ENCODE results near the gene ZSCAN16.

Gene ZSCAN16

DNA sequence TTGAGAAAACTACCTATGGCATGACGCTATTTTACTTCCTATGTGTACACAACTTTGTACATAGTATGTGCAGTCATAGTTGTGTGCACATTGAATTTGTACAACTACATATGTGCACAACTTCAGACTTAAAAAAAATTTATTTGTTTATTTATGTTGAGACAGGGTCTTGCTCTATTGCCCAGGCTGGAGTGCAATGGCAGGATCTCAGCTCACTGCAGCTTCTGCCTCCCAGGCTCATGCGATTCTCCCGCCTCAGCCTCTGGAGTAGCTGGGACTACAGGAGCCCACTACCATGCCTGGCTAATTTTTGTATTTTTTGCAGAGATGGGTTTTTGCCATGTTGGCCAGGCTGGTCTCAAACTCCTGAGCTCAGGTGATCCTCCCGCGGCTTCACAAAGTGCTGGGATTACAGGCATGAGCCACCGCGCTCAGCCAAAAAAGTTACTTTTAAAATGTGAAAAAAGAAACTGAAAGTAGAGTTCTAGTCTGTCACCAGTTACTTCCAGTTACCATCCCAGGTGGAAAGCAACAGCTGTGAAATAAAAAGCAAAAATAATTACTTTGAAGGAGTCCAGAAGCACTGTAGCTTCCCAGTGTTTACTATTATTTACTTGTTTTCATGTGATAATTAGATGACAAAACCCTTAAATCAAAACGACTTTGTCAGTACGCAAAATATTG is 15.6 kb downstream of the ZSCAN16 start:
- H3K9me3 Mint-ChIP-seq, result no peaks in the 10 kb centered on the region
- peak overlapping the region; percentile 42 for H3K27ac Mint-ChIP-seq
- H3K4me3 Mint-ChIP-seq, result peak overlapping the region; percentile 70 to 79
- H3K27me3 Mint-ChIP-seq, result no peaks in the 10 kb centered on the region
- DNase-seq (no peak), ATAC-seq (replicated peaks) (no peak)
- H3K4me1 Mint-ChIP-seq, result peaks cover 27 to 54% of the 10 kb centered on the region in 2 donors
- peaks cover 11 to 15% of the 10 kb centered on the region in 2 donors for H3K36me3 Mint-ChIP-seq

DNA sequence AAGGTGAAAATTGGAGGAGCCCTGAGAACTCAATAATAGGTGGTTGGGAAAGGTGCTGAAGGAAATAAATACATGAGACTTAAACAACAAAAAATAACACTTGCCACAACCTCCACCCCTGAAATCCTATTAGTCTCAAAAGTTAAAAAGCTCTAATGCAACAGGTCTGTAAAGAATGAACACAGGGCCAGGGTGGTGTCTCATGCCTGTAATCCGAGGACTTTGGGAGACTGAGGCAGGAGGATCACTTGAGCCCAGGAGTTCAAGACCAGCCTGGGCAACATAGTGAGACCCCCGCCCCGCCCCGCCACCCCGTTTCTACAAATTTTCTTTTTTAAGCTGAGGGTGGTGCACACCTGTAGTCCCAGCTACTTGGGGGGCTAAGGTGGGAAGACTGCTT is 16.2 kb downstream of the ZSCAN16 start:
- DNase-seq, result no peak
- H3K9me3 Mint-ChIP-seq, result no peaks in the 10 kb centered on the region
- peak overlapping the region; percentile 42 for H3K27ac Mint-ChIP-seq
- H3K4me1 Mint-ChIP-seq, result peaks cover 24 to 48% of the 10 kb centered on the region in 2 donors
- no peaks in the 10 kb centered on the region for H3K27me3 Mint-ChIP-seq
- no peak for ATAC-seq (replicated peaks)
- H3K4me3 Mint-ChIP-seq, result peak overlapping the region; percentile 79 to 98
- H3K36me3 Mint-ChIP-seq, result peaks cover 17 to 18% of the 10 kb centered on the region in 2 donors

GRCh38 chr6:28141500-28142329 is 17.3 kb downstream of the ZSCAN16 start, which contains the start of gene ZKSCAN8:
Gene ZKSCAN8, plus strand, starts transcription at chr6:28141883. Its CDS starts 6,525 bp downstream, at chr6:28148408.
- peak within 1 kb of the TSS; percentile 98 for H3K4me3 Mint-ChIP-seq
- no peaks in the 10 kb centered on the region for H3K27me3 Mint-ChIP-seq
- H3K9me3 Mint-ChIP-seq, result no peaks in the 10 kb centered on the region
- DNase-seq (peak; percentile 89), ATAC-seq (replicated peaks) (peak; percentile 82 to 87)
- H3K36me3 Mint-ChIP-seq, result peaks cover 17 to 19% of the 10 kb centered on the region in 2 donors
- H3K27ac Mint-ChIP-seq, result peak within 1 kb of the TSS; percentile 96
- H3K4me1 Mint-ChIP-seq, result peaks cover 25 to 46% of the 10 kb centered on the region in 2 donors

GRCh38 chr6:28142446-28142845 is 18.0 kb downstream of the ZSCAN16 start:
- H3K4me1 Mint-ChIP-seq, result peaks cover 25 to 45% of the 10 kb centered on the region in 2 donors
- peaks cover 17 to 20% of the 10 kb centered on the region in 2 donors for H3K36me3 Mint-ChIP-seq
- peak overlapping the region; percentile 98 for H3K4me3 Mint-ChIP-seq
- DNase-seq, result no peak
- H3K9me3 Mint-ChIP-seq, result no peaks in the 10 kb centered on the region
- ATAC-seq (replicated peaks), result no peak
- H3K27me3 Mint-ChIP-seq, result no peaks in the 10 kb centered on the region
- peak overlapping the region; percentile 96 for H3K27ac Mint-ChIP-seq

GRCh38 chr6:28145231-28145630 is 20.8 kb downstream of the ZSCAN16 start:
- H3K27ac Mint-ChIP-seq, result no peak overlapping the region

DNA sequence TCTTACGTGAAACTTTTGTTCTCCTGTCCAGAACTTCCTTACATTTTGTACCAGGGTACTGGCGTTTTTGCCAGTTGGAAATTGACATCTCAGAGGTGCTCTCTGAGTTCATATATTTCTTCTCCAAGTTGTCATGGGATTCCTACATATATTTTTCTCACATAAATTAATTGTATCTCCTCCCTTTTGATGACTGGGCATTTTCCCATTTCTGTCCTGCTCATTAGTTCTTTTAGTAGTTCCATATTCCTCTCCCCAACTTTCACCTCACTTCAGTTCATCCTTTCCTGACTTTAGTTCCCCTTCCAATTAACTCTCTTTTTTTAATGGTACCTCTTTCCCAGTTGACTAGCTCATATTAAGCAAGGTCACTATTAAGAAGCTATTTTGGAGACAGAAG is 28.1 kb downstream of the ZSCAN16 start:
- no peak overlapping the region for H3K27ac Mint-ChIP-seq

More at GRCh38 chr6:28145231-28145630, 20.8 kb downstream of the ZSCAN16 start:
- H3K4me1 Mint-ChIP-seq, result peaks cover 18 to 29% of the 10 kb centered on the region in 2 donors
- no peak for ATAC-seq (replicated peaks)
- peaks cover 36 to 38% of the 10 kb centered on the region in 2 donors for H3K36me3 Mint-ChIP-seq
- no peaks in the 10 kb centered on the region for H3K9me3 Mint-ChIP-seq
- DNase-seq, result no peak
- H3K27me3 Mint-ChIP-seq, result no peaks in the 10 kb centered on the region
- H3K4me3 Mint-ChIP-seq, result no peak overlapping the region

GRCh38 chr6:28153546-28153945 is 29.1 kb downstream of the ZSCAN16 start:
- peaks cover 73 to 88% of the 10 kb centered on the region in 2 donors for H3K36me3 Mint-ChIP-seq

More for the DNA sequence above, 28.1 kb downstream of the ZSCAN16 start:
- Mint-ChIP-seq H3K27me3 (no peaks in the 10 kb centered on the region), H3K9me3 (peaks cover 7 to 12% of the 10 kb centered on the region in 2 donors), H3K36me3 (peaks cover 76 to 85% of the 10 kb centered on the region in 2 donors), H3K4me3 (no peak overlapping the region), H3K4me1 (peaks cover 0 to 2% of the 10 kb centered on the region in 2 donors)
- DNase-seq (no peak), ATAC-seq (replicated peaks) (no peak)

DNA sequence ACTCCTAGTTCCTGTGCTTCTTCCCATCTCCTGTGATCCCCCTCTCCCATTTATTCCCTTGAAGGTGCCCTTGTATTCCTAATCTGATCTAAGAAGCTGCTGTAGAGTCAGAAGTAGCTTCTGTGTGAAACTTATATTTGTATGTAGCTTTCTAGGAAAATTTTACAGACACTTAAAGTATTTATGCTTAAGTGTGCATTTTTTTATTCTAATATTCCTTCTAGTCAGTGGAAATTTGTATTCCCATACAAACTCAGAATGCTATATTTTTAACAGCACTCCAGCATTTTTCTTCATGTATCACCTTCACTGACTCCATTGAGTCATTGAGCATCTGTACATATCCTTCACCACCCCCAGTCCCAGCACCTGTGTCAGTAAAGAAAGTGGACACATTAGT is 29.9 kb downstream of the ZSCAN16 start:
- Mint-ChIP-seq H3K27me3 (no peaks in the 10 kb centered on the region), H3K9me3 (peaks cover 12 to 17% of the 10 kb centered on the region in 2 donors), H3K4me3 (no peak overlapping the region), H3K4me1 (no peaks in the 10 kb centered on the region), H3K27ac (no peak overlapping the region), H3K36me3 (peaks cover 74 to 89% of the 10 kb centered on the region in 2 donors)
- ATAC-seq (replicated peaks), result no peak
- DNase-seq, result no peak

More at GRCh38 chr6:28153546-28153945, 29.1 kb downstream of the ZSCAN16 start:
- Mint-ChIP-seq H3K27ac (no peak overlapping the region), H3K4me1 (peaks cover 0 to 1% of the 10 kb centered on the region in 2 donors), H3K27me3 (no peaks in the 10 kb centered on the region), H3K4me3 (no peak overlapping the region), H3K9me3 (peaks cover 7 to 14% of the 10 kb centered on the region in 2 donors)
- no peak for ATAC-seq (replicated peaks)
- no peak for DNase-seq

DNA sequence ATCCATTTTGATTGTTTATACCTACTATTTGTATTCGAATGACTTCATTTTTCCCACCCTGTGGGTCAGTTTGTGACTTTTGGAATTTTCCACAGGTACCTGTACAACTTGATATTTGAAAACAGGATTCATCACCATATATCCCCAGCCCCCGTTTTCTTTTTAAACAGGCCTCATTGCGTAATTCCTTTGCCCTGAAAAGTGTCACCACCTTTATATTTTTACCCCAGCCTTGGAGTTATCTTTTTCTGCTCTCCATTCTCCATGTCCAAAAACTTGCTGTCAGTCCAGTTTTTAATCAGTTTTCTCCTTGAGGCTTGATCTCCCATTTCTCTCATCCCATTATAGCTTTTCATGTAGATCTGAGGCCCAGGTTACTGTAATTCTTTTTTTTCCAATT is 33.9 kb downstream of the ZSCAN16 start:
- no peak for ATAC-seq (replicated peaks)
- Mint-ChIP-seq H3K4me3 (no peak overlapping the region), H3K9me3 (peaks cover 4 to 16% of the 10 kb centered on the region in 2 donors), H3K27me3 (no peaks in the 10 kb centered on the region), H3K27ac (peak overlapping the region; percentile 15), H3K36me3 (peaks cover 55 to 81% of the 10 kb centered on the region in 2 donors), H3K4me1 (peaks cover 7 to 20% of the 10 kb centered on the region in 2 donors)
- no peak for DNase-seq

GRCh38 chr6:28159029-28159607 is 34.7 kb downstream of the ZSCAN16 start:
- DNase-seq (no peak), ATAC-seq (replicated peaks) (no peak)
- peaks cover 7 to 20% of the 10 kb centered on the region in 2 donors for H3K4me1 Mint-ChIP-seq
- peaks cover 4 to 13% of the 10 kb centered on the region in 2 donors for H3K9me3 Mint-ChIP-seq
- no peak overlapping the region for H3K4me3 Mint-ChIP-seq
- H3K27ac Mint-ChIP-seq, result no peak overlapping the region
- H3K27me3 Mint-ChIP-seq, result no peaks in the 10 kb centered on the region
- peaks cover 47 to 81% of the 10 kb centered on the region in 2 donors for H3K36me3 Mint-ChIP-seq

DNA sequence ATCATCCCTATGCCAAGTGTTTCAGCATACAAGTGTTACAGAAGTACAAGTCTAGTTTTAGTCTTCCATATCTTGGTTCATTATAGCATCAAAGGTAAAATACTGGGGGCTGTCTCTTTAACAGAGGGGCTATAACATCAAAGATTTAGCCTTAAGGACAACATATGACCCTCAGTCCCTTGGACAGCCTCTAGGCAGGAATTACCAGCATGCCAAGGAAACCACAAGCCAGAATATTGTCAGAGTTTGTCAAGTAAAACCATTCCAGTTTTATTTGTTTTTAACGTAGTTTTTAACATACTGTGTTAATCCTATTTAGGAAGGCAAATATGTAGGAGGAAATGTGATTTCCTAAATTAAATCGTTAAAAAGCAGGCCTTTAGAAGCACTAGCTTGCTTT is 35.8 kb downstream of the ZSCAN16 start:
- no peak for ATAC-seq (replicated peaks)
- H3K4me3 Mint-ChIP-seq, result no peak overlapping the region
- H3K27me3 Mint-ChIP-seq, result peaks cover 0 to 5% of the 10 kb centered on the region in 2 donors
- H3K27ac Mint-ChIP-seq, result no peak overlapping the region
- H3K4me1 Mint-ChIP-seq, result peaks cover 7 to 20% of the 10 kb centered on the region in 2 donors
- DNase-seq, result no peak
- H3K36me3 Mint-ChIP-seq, result peaks cover 43 to 77% of the 10 kb centered on the region in 2 donors
- H3K9me3 Mint-ChIP-seq, result peaks cover 4 to 12% of the 10 kb centered on the region in 2 donors

- peaks cover 40 to 75% of the 10 kb centered on the region in 2 donors for H3K36me3 Mint-ChIP-seq
- peaks cover 7 to 20% of the 10 kb centered on the region in 2 donors for H3K4me1 Mint-ChIP-seq
- H3K27me3 Mint-ChIP-seq, result peaks cover 0 to 7% of the 10 kb centered on the region in 2 donors
- peak overlapping the region; percentile 82 for H3K27ac Mint-ChIP-seq
- H3K4me3 Mint-ChIP-seq, result peak overlapping the region; percentile 87 to 95
- H3K9me3 Mint-ChIP-seq, result peaks cover 4 to 12% of the 10 kb centered on the region in 2 donors
- DNase-seq (peak; percentile 82), ATAC-seq (replicated peaks) (peak; percentile 99 to 100)
Measured at GRCh38 chr6:28161410-28162079, 37.1 kb downstream of the ZSCAN16 start.

DNA sequence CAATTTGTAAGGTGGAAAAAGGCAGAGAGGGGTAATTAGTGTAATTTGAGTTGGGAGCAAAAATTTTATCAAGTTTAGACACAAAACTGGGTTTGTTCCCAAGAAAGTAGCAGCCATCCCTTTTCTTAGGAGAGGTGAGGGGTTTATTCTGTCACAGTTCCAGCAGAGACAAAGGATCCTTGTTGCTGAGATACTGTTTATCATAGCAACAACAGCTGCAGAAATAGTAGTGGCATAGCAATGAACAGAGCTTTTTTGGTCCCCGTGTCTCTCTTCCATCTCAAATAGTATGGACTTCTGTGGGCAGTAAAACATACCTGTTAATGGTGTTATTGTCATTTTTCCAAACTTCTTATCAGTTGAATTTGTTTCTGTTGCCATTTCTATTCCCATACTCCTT is 41.2 kb downstream of the ZSCAN16 start:
- Mint-ChIP-seq H3K36me3 (peaks cover 28 to 55% of the 10 kb centered on the region in 2 donors), H3K4me3 (no peak overlapping the region), H3K4me1 (peaks cover 9 to 20% of the 10 kb centered on the region in 2 donors), H3K27me3 (peaks cover 0 to 7% of the 10 kb centered on the region in 2 donors), H3K9me3 (peaks cover 0 to 7% of the 10 kb centered on the region in 2 donors), H3K27ac (no peak overlapping the region)
- DNase-seq, result no peak
- ATAC-seq (replicated peaks), result no peak
